Activated CD8-positive, alpha-beta memory T cell treated with anti-CD3 and anti-CD28 coated beads, Interleukin-2, amount 50 U/mL, for 24 hours (primary cell): Measurements from ENCODE around the gene DICER1.

Experiments
- DNase-seq: peaks from one replicate; pipeline ENCODE4 v3.0.0-alpha.2; 2020; ENCODE audit errors: extremely low read depth

DICER1 gene

GRCh38 chr14:95087619-95088018 lies 69.7 kb downstream of the DICER1 start:
- DNase-seq: no peak

GRCh38 chr14:95085321-95085720 lies 72.0 kb downstream of the DICER1 start:
- DNase-seq: no peak

- DNase-seq: no peak
These were observed 78.5 kb downstream of the DICER1 start for GRCh38 chr14:95078867-95079266.

GRCh38 chr14:95077345-95077744 lies 80.0 kb downstream of the DICER1 start:
- no peak for DNase-seq

- no peak for DNase-seq
These were observed 81.5 kb downstream of the DICER1 start for GRCh38 chr14:95075789-95076188.

GRCh38 chr14:95073947-95074346 lies 83.4 kb downstream of the DICER1 start:
- no peak for DNase-seq

- DNase-seq: no peak
These were observed 84.9 kb downstream of the DICER1 start for GRCh38 chr14:95072310-95072905.

GRCh38 chr14:95071649-95072280 lies 85.6 kb downstream of the DICER1 start:
- DNase-seq: no peak

GRCh38 chr14:95070748-95071435 lies 86.4 kb downstream of the DICER1 start:
- DNase-seq: no peak

GRCh38 chr14:95069547-95069946 lies 87.8 kb downstream of the DICER1 start:
- DNase-seq: no peak

- DNase-seq: no peak
These were observed 88.3 kb downstream of the DICER1 start for GRCh38 chr14:95069018-95069417.

GRCh38 chr14:95068521-95068920 lies 88.8 kb downstream of the DICER1 start:
- no peak for DNase-seq

GRCh38 chr14:95068080-95068479 lies 89.2 kb downstream of the DICER1 start:
- DNase-seq: no peak

GRCh38 chr14:95067526-95067925 lies 89.8 kb downstream of the DICER1 start:
- no peak for DNase-seq

GRCh38 chr14:95066427-95066986 lies 90.8 kb downstream of the DICER1 start:
- no peak for DNase-seq

- DNase-seq: no peak
These were observed 91.9 kb downstream of the DICER1 start for GRCh38 chr14:95065411-95065810.

GRCh38 chr14:95064734-95065133 lies 92.6 kb downstream of the DICER1 start:
- no peak for DNase-seq

- no peak for DNase-seq
These were observed 93.1 kb downstream of the DICER1 start for GRCh38 chr14:95064256-95064655.

- DNase-seq: no peak
These were observed 93.9 kb downstream of the DICER1 start for GRCh38 chr14:95063391-95063790.

- no peak for DNase-seq
These were observed 94.4 kb downstream of the DICER1 start for GRCh38 chr14:95062946-95063345.

- no peak for DNase-seq
These were observed 95.1 kb downstream of the DICER1 start for GRCh38 chr14:95062220-95062619.

GRCh38 chr14:95061317-95062093 lies 95.8 kb downstream of the DICER1 start:
- DNase-seq: no peak
